Neural cell (in vitro differentiated cells): ENCODE measurements around the gene RASAL2. TPM values are rescaled to one million over a fixed set of nuclear protein-coding genes. Genes with fewer than 3 reads are reported as not detected.

ENCODE experiments used
- H2AFZ ChIP-seq: fragments of 200-600, 300-800 bp; sonication (generic), shearing (Covaris generic); 2 replicates; pipeline ENCODE4 v1.6.0; 2014; ENCODE audit warnings: low read depth, mild to moderate bottlenecking, antibody characterized with exemption, low read length, moderate library complexity
- H3F3A ChIP-seq: fragments of 200-600 bp; shearing (Covaris generic); 2 replicates; pipeline ENCODE4 v1.6.1; 2016; ENCODE audit warnings: mild to moderate bottlenecking, moderate library complexity, mixed read lengths, antibody characterized with exemption, low read length; ENCODE audit not compliant: insufficient read depth, poor library complexity, severe bottlenecking
- H3K27ac ChIP-seq: fragments of 200-600, 300-800 bp; sonication (generic), shearing (Covaris generic); 2 replicates; pipeline ENCODE4 v1.5.1; 2014; ENCODE audit warnings: mild to moderate bottlenecking, low read length, moderate library complexity
- H3K27me3 ChIP-seq: fragments of 300-800, 200-600 bp; sonication (generic), shearing (Covaris generic); 2 replicates; pipeline ENCODE4 v1.6.0; 2014; ENCODE audit warnings: mild to moderate bottlenecking, low read depth, low read length, moderate library complexity; ENCODE audit not compliant: insufficient read depth
- H3K36me3 ChIP-seq: fragments of 300-800, 200-600 bp; sonication (generic), shearing (Covaris generic); 2 replicates; pipeline ENCODE4 v1.5.1; 2014; ENCODE audit warnings: mild to moderate bottlenecking, antibody characterized with exemption, low read length, moderate library complexity; ENCODE audit not compliant: insufficient read depth
- H3K4me2 ChIP-seq: fragments of 300-800, 200-600 bp; sonication (generic), shearing (Covaris generic); 2 replicates; pipeline ENCODE4 v1.6.0; 2014; ENCODE audit warnings: mild to moderate bottlenecking, low read length
- H3K4me3 ChIP-seq: fragments of 300-800, 200-600 bp; sonication (generic), shearing (Covaris generic); 2 replicates; pipeline ENCODE4 v1.5.1; 2014; ENCODE audit warnings: mild to moderate bottlenecking, low read length, moderate library complexity
- H3K79me2 ChIP-seq: fragments of 200-600 bp; shearing (Covaris generic); replicated peaks from 2 replicates; pipeline ENCODE4 v1.6.0; 2014; ENCODE audit warnings: mild to moderate bottlenecking, low read length, moderate library complexity; ENCODE audit not compliant: insufficient read depth
- H3K9ac ChIP-seq: fragments of 300-800, 200-600 bp; sonication (generic), shearing (Covaris generic); 2 replicates; pipeline ENCODE4 v1.6.1; 2016; ENCODE audit warnings: mild to moderate bottlenecking, low read length, mixed read lengths
- H3K9me2 ChIP-seq: fragments of 200-600 bp; shearing (Covaris generic); 2 replicates; pipeline ENCODE4 v1.6.1; 2016; ENCODE audit warnings: mild to moderate bottlenecking, low read length, mixed read lengths; ENCODE audit not compliant: insufficient read depth
- H3K9me3 ChIP-seq: fragments of 200-600, 300-800 bp; sonication (generic), shearing (Covaris generic); 2 replicates; pipeline ENCODE4 v1.6.1; 2016; ENCODE audit warnings: mild to moderate bottlenecking, mixed run types, low read length, moderate library complexity, mixed read lengths
- H4K20me1 ChIP-seq: fragments of 200-600 bp; shearing (Covaris generic); 2 replicates; pipeline ENCODE4 v1.6.1; 2016; ENCODE audit warnings: mild to moderate bottlenecking, mixed run types; ENCODE audit not compliant: insufficient read depth
- CTCF ChIP-seq: fragments of 450-650 bp; IDR thresholded peaks from 2 replicates; pipeline ENCODE4 v1.5.1; 2014; ENCODE audit warnings: antibody characterized with exemption, mild to moderate bottlenecking, moderate library complexity; ENCODE audit not compliant: poor library complexity, severe bottlenecking
- EP300 ChIP-seq: fragments of 450-650 bp; conservative IDR thresholded peaks from 2 replicates; pipeline ENCODE4 v1.6.1; 2014; ENCODE audit warnings: antibody characterized with exemption, mild to moderate bottlenecking, moderate library complexity; ENCODE audit not compliant: poor library complexity, severe bottlenecking
- EZH2 ChIP-seq: fragments of 200-600, 300-800 bp; shearing (Covaris generic), sonication (generic); IDR thresholded peaks from 2 replicates; pipeline ENCODE4 v1.6.1; 2014; ENCODE audit warnings: antibody characterized with exemption, low read length, borderline replicate concordance, mild to moderate bottlenecking; ENCODE audit not compliant: insufficient read depth, poor library complexity, severe bottlenecking
- MXI1 ChIP-seq: fragments of 450-650 bp; conservative IDR thresholded peaks from 2 replicates; pipeline ENCODE4 v1.6.1; 2014; ENCODE audit warnings: antibody characterized with exemption, mild to moderate bottlenecking; ENCODE audit not compliant: poor library complexity, severe bottlenecking
- POLR2AphosphoS5 ChIP-seq: IDR thresholded peaks from 2 replicates; pipeline ENCODE4 v1.6.1; 2012
- RAD21 ChIP-seq: fragments of 450-650 bp; conservative IDR thresholded peaks from 2 replicates; pipeline ENCODE4 v1.6.1; 2014; ENCODE audit warnings: antibody characterized with exemption, mild to moderate bottlenecking, moderate library complexity
- REST ChIP-seq: IDR thresholded peaks from 2 replicates; pipeline ENCODE4 v1.6.1; 2012; ENCODE audit warnings: borderline replicate concordance
- SMC3 ChIP-seq: fragments of 450-650 bp; conservative IDR thresholded peaks from 2 replicates; pipeline ENCODE4 v1.6.1; 2014; ENCODE audit warnings: antibody characterized with exemption, mild to moderate bottlenecking, moderate library complexity; ENCODE audit not compliant: poor library complexity
- TAF1 ChIP-seq: IDR thresholded peaks from 2 replicates; pipeline ENCODE4 v1.6.1; 2012; ENCODE audit warnings: low read depth
- polyA plus RNA-seq: library from polyadenylated mRNA; depleted of rRNA; stranded (reverse); fragments of >200 nt; gene quantifications from 2 replicates; pipeline ENCODE4 v1.2.3, GENCODE V29; 2014

RASAL2 gene
- polyA plus RNA-seq, 1 donor from 2014 or later = 73.3 TPM

- TF ChIP-seq CTCF (no peak), EP300 (no peak), SMC3 (no peak)
These were observed 40.2 kb downstream of the RASAL2 start (continued) for GRCh38 chr1:178134061-178134460.

- no peak overlapping the region for H3K27ac ChIP-seq
These were observed 43.3 kb downstream of the RASAL2 start for GRCh38 chr1:178137238-178137637.

More at GRCh38 chr1:178137238-178137637, 43.3 kb downstream of the RASAL2 start:
- Histone ChIP-seq H3K9me2 (peaks cover 4% of the 10 kb centered on the region), H2AFZ (no peak overlapping the region), H3K9me3 (no peaks in the 10 kb centered on the region), H3K4me3 (no peak overlapping the region), H3F3A (no peaks in the 10 kb centered on the region), H3K36me3 (no peaks in the 10 kb centered on the region), H3K9ac (no peak overlapping the region), H4K20me1 (no peaks in the 10 kb centered on the region), H3K27me3 (no peaks in the 10 kb centered on the region), H3K4me2 (no peak overlapping the region), H3K79me2 (no peaks in the 10 kb centered on the region)
- TF ChIP-seq RAD21 (no peak), SMC3 (no peak), MXI1 (no peak), EZH2 (no peak), POLR2AphosphoS5 (no peak), EP300 (no peak), TAF1 (no peak), CTCF (no peak), REST (no peak)
